ENCODE measurements around the gene C2orf15.

C2orf15 gene

GRCh38 chr2:99106913-99107312 lies 34.6 kb upstream of the C2orf15 start:
- no peak overlapping the region for H4K8ac ChIP-seq (ENCODE audit: low read depth, low read length)
- H2AK5ac ChIP-seq (ENCODE audit: low read depth, low read length) = no peak overlapping the region
- DNase-seq (ENCODE audit: low spot score) = no peak
- no peak overlapping the region for H2AFZ ChIP-seq (ENCODE audit: low read length)
- no peak overlapping the region for H3K4me3 ChIP-seq (ENCODE audit: low read length in 2 of 2)
- no peak overlapping the region for H3K9ac ChIP-seq (ENCODE audit: low read depth, low read length, poor library complexity)
- H3K9me3 ChIP-seq (replicated peaks in 1 of 2; ENCODE audit: control insufficient read depth in 2 of 2, insufficient read depth in 1 of 2, low read depth in 1 of 2, low read length in 2 of 2) = no peaks in the 10 kb centered on the region
- no peak overlapping the region for H3K4ac ChIP-seq (ENCODE audit: low read length)
- no peaks in the 10 kb centered on the region for H3K36me3 ChIP-seq (replicated peaks in 1 of 2; ENCODE audit: control insufficient read depth in 2 of 2, insufficient read depth in 2 of 2, low read length in 2 of 2)
- H3K23ac ChIP-seq (ENCODE audit: low read depth, low read length, poor library complexity) = no peak overlapping the region
- H2BK120ac ChIP-seq (ENCODE audit: low read depth, low read length) = no peak overlapping the region
- no peak overlapping the region for H2BK15ac ChIP-seq (ENCODE audit: low read length)
- no peak overlapping the region for H3K18ac ChIP-seq (ENCODE audit: low read length)
- no peaks in the 10 kb centered on the region for H3K27me3 ChIP-seq (ENCODE audit: control insufficient read depth in 3 of 3, insufficient read depth in 3 of 3, low read depth in 1 of 3, low read length in 3 of 3)
- no CpG with 5 or more reads among the region's 2 CpGs for WGBS, 2 donors (ENCODE audit: extremely low coverage in 2 of 2, insufficient read length in 2 of 2, insufficient replicate concordance in 1 of 2)
- no peak overlapping the region for H2BK12ac ChIP-seq (ENCODE audit: low read length)
- no peaks in the 10 kb centered on the region for H3K79me1 ChIP-seq (ENCODE audit: low read depth, low read length)
- H4K91ac ChIP-seq (ENCODE audit: low read depth, low read length, poor library complexity) = no peak overlapping the region
- no peak overlapping the region for H3K4me2 ChIP-seq (ENCODE audit: insufficient read depth, low read length, poor library complexity, severe bottlenecking)
- no peak overlapping the region for H3K14ac ChIP-seq (ENCODE audit: low read length)
- no peaks in the 10 kb centered on the region for H3K4me1 ChIP-seq (ENCODE audit: control insufficient read depth in 2 of 2, insufficient read depth in 1 of 2, low read depth in 1 of 2, low read length in 2 of 2)
- no peak overlapping the region for H2BK5ac ChIP-seq (ENCODE audit: low read length)
- no peak overlapping the region for H3K27ac ChIP-seq (replicated peaks; ENCODE audit: low read length)

- H3K79me1 ChIP-seq (ENCODE audit: low read depth, low read length) = no peaks in the 10 kb centered on the region
- H3K14ac ChIP-seq (ENCODE audit: low read length) = no peak overlapping the region
- no peak overlapping the region for H3K23ac ChIP-seq (ENCODE audit: low read depth, low read length, poor library complexity)
- H2BK12ac ChIP-seq (ENCODE audit: low read length) = no peak overlapping the region
- H3K27ac ChIP-seq (replicated peaks; ENCODE audit: low read length) = no peak overlapping the region
- H4K91ac ChIP-seq (ENCODE audit: low read depth, low read length, poor library complexity) = no peak overlapping the region
- H3K9ac ChIP-seq (ENCODE audit: low read depth, low read length, poor library complexity) = no peak overlapping the region
- no peaks in the 10 kb centered on the region for H3K9me3 ChIP-seq (replicated peaks in 1 of 2; ENCODE audit: control insufficient read depth in 2 of 2, insufficient read depth in 1 of 2, low read depth in 1 of 2, low read length in 2 of 2)
- H2BK5ac ChIP-seq (ENCODE audit: low read length) = no peak overlapping the region
- no CpG with 5 or more reads among the region's 2 CpGs for WGBS, 2 donors (ENCODE audit: extremely low coverage in 2 of 2, insufficient read length in 2 of 2, insufficient replicate concordance in 1 of 2)
- no peak overlapping the region for H2AK5ac ChIP-seq (ENCODE audit: low read depth, low read length)
- H3K18ac ChIP-seq (ENCODE audit: low read length) = no peak overlapping the region
- no peak overlapping the region for H2BK120ac ChIP-seq (ENCODE audit: low read depth, low read length)
- DNase-seq (ENCODE audit: low spot score) = no peak
- no peak overlapping the region for H3K4me2 ChIP-seq (ENCODE audit: insufficient read depth, low read length, poor library complexity, severe bottlenecking)
- H3K36me3 ChIP-seq (replicated peaks in 1 of 2; ENCODE audit: control insufficient read depth in 2 of 2, insufficient read depth in 2 of 2, low read length in 2 of 2) = no peaks in the 10 kb centered on the region
- no peak overlapping the region for H2AFZ ChIP-seq (ENCODE audit: low read length)
- H4K8ac ChIP-seq (ENCODE audit: low read depth, low read length) = no peak overlapping the region
- no peak overlapping the region for H3K4me3 ChIP-seq (ENCODE audit: low read length in 2 of 2)
- no peak overlapping the region for H2BK15ac ChIP-seq (ENCODE audit: low read length)
- no peak overlapping the region for H3K4ac ChIP-seq (ENCODE audit: low read length)
- H3K27me3 ChIP-seq (ENCODE audit: control insufficient read depth in 3 of 3, insufficient read depth in 3 of 3, low read depth in 1 of 3, low read length in 3 of 3) = no peaks in the 10 kb centered on the region
- H3K4me1 ChIP-seq (ENCODE audit: control insufficient read depth in 2 of 2, insufficient read depth in 1 of 2, low read depth in 1 of 2, low read length in 2 of 2) = peaks cover 2 to 5% of the 10 kb centered on the region in 2 donors
Measured at GRCh38 chr2:99111236-99111635, 30.3 kb upstream of the C2orf15 start.

- Histone ChIP-seq H3K4me1 (ENCODE audit: control insufficient read depth in 2 of 2, insufficient read depth in 1 of 2, low read depth in 1 of 2, low read length in 2 of 2) (peaks cover 2 to 5% of the 10 kb centered on the region in 2 donors), H2AK5ac (ENCODE audit: low read depth, low read length) (no peak overlapping the region), H2BK12ac (ENCODE audit: low read length) (no peak overlapping the region), H4K91ac (ENCODE audit: low read depth, low read length, poor library complexity) (no peak overlapping the region), H3K27ac (replicated peaks; ENCODE audit: low read length) (no peak overlapping the region), H3K23ac (ENCODE audit: low read depth, low read length, poor library complexity) (no peak overlapping the region), H3K4ac (ENCODE audit: low read length) (no peak overlapping the region), H3K36me3 (replicated peaks in 1 of 2; ENCODE audit: control insufficient read depth in 2 of 2, insufficient read depth in 2 of 2, low read length in 2 of 2) (no peaks in the 10 kb centered on the region), H3K79me1 (ENCODE audit: low read depth, low read length) (no peaks in the 10 kb centered on the region), H2BK5ac (ENCODE audit: low read length) (no peak overlapping the region), H3K14ac (ENCODE audit: low read length) (no peak overlapping the region), H4K8ac (ENCODE audit: low read depth, low read length) (no peak overlapping the region), H3K9ac (ENCODE audit: low read depth, low read length, poor library complexity) (no peak overlapping the region), H3K4me2 (ENCODE audit: insufficient read depth, low read length, poor library complexity, severe bottlenecking) (no peak overlapping the region), H2BK120ac (ENCODE audit: low read depth, low read length) (no peak overlapping the region), H2BK15ac (ENCODE audit: low read length) (no peak overlapping the region), H2AFZ (ENCODE audit: low read length) (no peak overlapping the region), H3K27me3 (ENCODE audit: control insufficient read depth in 3 of 3, insufficient read depth in 3 of 3, low read depth in 1 of 3, low read length in 3 of 3) (no peaks in the 10 kb centered on the region), H3K18ac (ENCODE audit: low read length) (no peak overlapping the region), H3K4me3 (ENCODE audit: low read length in 2 of 2) (no peak overlapping the region), H3K9me3 (replicated peaks in 1 of 2; ENCODE audit: control insufficient read depth in 2 of 2, insufficient read depth in 1 of 2, low read depth in 1 of 2, low read length in 2 of 2) (no peaks in the 10 kb centered on the region)
- no CpG with 5 or more reads among the region's 1 CpG for WGBS, 2 donors (ENCODE audit: extremely low coverage in 2 of 2, insufficient read length in 2 of 2, insufficient replicate concordance in 1 of 2)
- no peak for DNase-seq (ENCODE audit: low spot score)
Measured at GRCh38 chr2:99111945-99112344, 29.6 kb upstream of the C2orf15 start.

- Histone ChIP-seq H2BK5ac (ENCODE audit: low read length) (no peak overlapping the region), H3K23ac (ENCODE audit: low read depth, low read length, poor library complexity) (no peak overlapping the region), H3K4me3 (ENCODE audit: low read length in 2 of 2) (no peak overlapping the region), H2BK15ac (ENCODE audit: low read length) (no peak overlapping the region), H3K18ac (ENCODE audit: low read length) (peak overlapping the region; percentile 64), H3K14ac (ENCODE audit: low read length) (no peak overlapping the region), H4K91ac (ENCODE audit: low read depth, low read length, poor library complexity) (no peak overlapping the region), H3K27ac (replicated peaks; ENCODE audit: low read length) (no peak overlapping the region), H3K36me3 (replicated peaks in 1 of 2; ENCODE audit: control insufficient read depth in 2 of 2, insufficient read depth in 2 of 2, low read length in 2 of 2) (no peaks in the 10 kb centered on the region), H2BK120ac (ENCODE audit: low read depth, low read length) (no peak overlapping the region), H3K9me3 (replicated peaks in 1 of 2; ENCODE audit: control insufficient read depth in 2 of 2, insufficient read depth in 1 of 2, low read depth in 1 of 2, low read length in 2 of 2) (no peaks in the 10 kb centered on the region), H3K79me1 (ENCODE audit: low read depth, low read length) (no peaks in the 10 kb centered on the region), H2BK12ac (ENCODE audit: low read length) (no peak overlapping the region), H4K8ac (ENCODE audit: low read depth, low read length) (no peak overlapping the region), H3K4ac (ENCODE audit: low read length) (no peak overlapping the region), H3K4me1 (ENCODE audit: control insufficient read depth in 2 of 2, insufficient read depth in 1 of 2, low read depth in 1 of 2, low read length in 2 of 2) (peaks cover 2 to 5% of the 10 kb centered on the region in 2 donors), H3K27me3 (ENCODE audit: control insufficient read depth in 3 of 3, insufficient read depth in 3 of 3, low read depth in 1 of 3, low read length in 3 of 3) (no peaks in the 10 kb centered on the region), H3K9ac (ENCODE audit: low read depth, low read length, poor library complexity) (no peak overlapping the region), H2AFZ (ENCODE audit: low read length) (peak overlapping the region; percentile 75), H2AK5ac (ENCODE audit: low read depth, low read length) (no peak overlapping the region), H3K4me2 (ENCODE audit: insufficient read depth, low read length, poor library complexity, severe bottlenecking) (no peak overlapping the region)
- no peak for DNase-seq (ENCODE audit: low spot score)
- no CpG with 5 or more reads among the region's 4 CpGs for WGBS, 2 donors (ENCODE audit: extremely low coverage in 2 of 2, insufficient read length in 2 of 2, insufficient replicate concordance in 1 of 2)
Measured at GRCh38 chr2:99112617-99113016, 28.9 kb upstream of the C2orf15 start.

All from neuronal stem cell (in vitro differentiated cells).